ENCODE data around the gene BMP6.
A peak's percentile ranks its signal among the peaks of the same experiment; 100 is the strongest.

Gene BMP6

DNA sequence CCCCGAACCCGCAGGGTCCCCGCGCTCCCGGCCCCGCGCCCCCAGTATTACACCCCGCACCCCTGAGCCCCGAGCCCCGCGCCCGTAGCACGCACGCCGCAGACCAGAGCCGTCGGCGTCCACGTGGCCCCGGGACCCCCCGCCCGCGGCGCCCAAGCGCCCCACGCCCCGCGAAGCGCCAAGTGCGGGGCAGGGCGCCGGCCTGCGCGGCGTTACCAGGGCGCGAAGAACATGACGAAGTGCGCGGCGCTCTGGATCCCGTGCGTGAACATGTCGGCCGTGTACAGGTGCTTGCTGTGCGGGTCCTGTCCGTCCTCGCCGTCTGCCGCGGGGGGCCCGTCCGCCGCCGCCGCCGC is 184.4 kb downstream of the BMP6 start:
- DNase-seq, result no peak

GRCh38 chr6:7910654-7911344 is 184.9 kb downstream of the BMP6 start, which contains the start of gene TXNDC5:
TXNDC5 (minus strand) TSS chr6:7910788; CDS start chr6:7910776, 12 bp downstream.
- DNase-seq, result peak; percentile 69 to 71

DNA sequence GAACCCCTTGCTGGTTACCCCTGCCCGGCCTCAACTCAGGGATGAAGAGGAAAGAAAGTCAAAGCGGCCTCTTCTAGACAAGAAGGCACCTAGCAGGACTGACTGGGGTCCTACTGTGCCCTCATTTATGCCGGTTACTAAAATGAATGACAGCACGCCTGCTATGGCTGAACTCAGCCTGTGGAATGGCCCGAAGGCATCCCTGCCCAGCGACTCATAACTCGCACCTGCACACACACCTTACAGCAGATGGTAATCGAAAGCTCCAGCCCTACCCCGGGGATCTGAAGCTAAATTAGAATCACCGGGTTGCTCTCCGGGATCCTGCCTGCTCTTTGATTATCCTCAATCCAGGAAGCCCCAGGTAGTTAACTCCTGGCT is 185.4 kb downstream of the BMP6 start:
- DNase-seq, result no peak

DNA sequence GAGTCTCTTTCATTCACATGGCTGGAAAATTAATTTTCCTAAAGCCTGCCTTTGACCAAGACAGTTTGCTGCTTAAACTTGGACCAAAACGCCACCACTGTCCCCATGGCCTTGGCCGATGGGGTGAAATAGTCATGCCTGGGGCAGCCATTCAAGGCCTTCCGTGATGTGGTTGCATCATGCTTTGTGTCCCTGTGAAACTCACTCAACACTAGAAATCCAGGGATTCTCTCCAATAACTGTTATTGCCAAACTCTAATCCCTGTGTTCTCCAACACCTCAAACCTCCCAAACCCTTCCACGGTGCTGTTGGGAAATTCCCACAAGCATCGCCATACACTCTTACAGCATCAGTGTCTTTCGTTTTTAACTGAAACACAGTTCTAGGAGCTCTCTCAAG is 186.1 kb downstream of the BMP6 start:
- DNase-seq, result no peak

DNA sequence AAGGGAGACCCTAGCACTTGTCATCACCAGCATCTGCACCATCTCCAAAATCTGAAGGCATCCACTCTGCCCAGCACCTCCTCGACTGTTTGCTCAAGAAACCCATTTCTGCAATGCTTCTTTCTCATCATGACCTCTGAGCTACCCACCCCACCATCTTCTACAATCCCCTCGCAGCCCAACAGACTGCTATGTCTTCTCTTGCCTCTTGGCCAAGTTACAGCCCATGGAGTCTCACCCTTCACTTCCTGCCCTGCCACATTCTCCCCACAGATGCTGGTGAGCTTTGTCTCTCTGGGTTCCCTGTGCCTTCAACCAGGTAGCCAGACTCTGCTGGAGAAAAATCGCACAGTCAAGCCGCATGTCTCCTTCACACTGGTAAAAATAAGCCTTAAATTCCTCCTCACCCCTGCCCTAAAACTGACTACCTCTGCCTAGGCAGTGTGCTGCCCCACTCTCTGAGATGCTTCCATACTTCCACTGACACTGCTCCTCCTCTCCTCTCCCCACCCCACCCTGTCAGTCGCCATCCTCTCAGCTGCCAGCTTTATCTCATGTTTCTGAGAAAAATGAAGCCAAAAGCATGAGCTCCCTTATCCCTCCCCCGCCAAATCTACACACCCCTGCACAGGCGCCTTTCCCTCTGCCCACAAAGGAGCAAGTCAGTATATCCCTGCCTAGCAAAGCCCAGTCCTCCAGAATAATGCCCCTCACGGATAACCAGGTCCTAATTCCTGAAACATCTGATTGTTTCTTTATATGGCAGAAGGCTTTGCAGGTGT is 187.0 kb downstream of the BMP6 start:
- DNase-seq, result no peak

- no peak for DNase-seq
These were observed 188.4 kb downstream of the BMP6 start for GRCh38 chr6:7914311-7914710.

- peak in 1 of 2 donors; percentile 47 for DNase-seq
These were observed 189.3 kb downstream of the BMP6 start for GRCh38 chr6:7914991-7915789.

DNA sequence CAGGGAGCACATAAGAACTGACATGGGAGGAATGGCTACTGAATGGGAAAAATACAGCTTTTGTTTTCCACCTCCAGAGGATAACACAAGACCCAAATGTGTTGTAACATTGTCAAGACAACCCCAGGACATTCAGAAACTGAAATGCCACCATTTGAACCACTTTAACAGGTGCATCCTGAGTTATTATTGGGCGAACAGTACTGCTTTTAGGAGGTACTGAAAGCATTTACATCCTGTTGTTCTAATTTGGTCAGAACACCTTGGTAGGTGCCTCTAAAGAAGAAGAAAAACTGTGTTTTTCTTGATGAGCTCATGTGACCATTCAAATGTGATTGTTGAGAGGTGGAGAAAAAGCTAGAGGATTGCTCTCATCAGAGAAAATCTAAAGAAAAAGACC is 191.1 kb downstream of the BMP6 start:
- DNase-seq, result no peak

DNA sequence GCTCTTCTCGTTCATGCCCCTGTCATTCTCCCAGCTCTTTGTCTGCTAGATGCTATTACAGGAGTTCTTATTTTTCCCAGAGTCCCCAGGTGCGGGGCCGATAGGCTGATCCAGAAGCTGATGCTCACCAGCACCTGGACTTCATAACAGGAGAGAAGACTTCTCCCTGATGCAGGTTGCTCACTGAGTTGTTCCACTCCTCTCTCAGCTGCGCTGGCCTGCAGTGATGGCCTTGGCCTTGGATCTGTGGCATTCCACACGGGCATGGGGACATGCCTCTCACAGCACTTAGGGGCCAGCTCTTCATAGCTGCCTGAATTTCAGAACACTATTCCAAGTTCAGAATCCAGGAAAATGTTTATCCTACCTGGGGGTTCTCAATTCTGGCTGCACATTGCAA is 191.8 kb downstream of the BMP6 start:
- DNase-seq, result no peak

DNA sequence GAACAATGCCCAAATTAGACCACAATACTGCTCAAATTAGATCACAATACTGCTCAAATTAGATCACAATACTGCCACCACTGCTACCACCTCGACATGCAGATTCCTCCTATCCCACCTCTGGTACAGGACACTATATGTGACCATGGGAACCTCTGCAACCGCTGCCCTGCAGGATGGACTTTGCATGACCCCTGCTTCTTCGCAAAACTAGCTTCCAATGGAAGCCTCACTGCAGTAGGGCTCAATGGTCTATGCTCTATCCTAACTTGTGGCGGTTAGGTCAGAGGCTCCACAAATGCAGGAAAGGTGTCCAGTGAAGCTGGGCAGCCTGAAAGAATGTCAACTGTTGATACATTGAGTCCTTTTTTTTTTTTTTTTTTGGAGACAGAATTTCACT is 192.5 kb downstream of the BMP6 start:
- no peak for DNase-seq

DNA sequence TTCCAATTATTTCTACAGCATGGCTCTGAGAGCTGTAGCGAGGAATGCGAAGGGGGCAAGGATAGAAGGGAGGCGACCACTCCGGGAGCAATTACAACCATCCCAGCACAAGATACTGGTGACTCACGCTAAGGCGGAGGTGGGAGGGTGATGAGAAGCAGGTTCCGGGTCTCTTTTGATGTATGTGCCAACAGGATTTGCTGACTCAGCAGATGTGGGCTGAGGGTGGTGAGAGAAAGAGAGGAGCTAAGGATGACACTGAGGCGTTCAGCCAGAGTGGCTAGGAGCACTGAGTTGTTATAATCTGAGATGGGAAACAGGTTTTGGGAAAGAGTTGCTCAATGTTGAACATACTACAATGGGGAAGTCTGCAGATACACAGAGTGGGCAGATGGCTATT is 194.0 kb downstream of the BMP6 start:
- DNase-seq, result no peak

DNA sequence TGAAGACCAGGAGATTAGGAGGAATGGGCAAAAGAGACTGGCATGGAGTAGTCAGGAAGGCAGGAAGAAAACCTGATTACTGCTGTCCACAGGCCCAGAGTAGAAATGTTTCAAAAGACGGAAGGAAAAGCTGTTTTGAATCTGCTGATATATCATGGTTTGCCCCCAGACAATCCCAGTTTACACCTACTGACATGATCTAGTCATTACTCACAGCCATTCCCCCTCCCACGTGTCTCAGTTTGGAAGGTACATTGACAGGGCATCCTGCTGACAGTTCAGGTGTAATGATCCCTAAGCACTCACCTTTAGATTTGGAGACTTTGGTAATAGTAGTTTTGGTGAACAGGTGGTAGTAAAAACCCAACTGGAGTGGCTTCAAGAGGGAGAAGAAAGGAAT is 194.5 kb downstream of the BMP6 start:
- DNase-seq, result no peak

GRCh38 chr6:7921046-7921445 is 195.1 kb downstream of the BMP6 start:
- DNase-seq, result no peak

- DNase-seq, result no peak
These were observed 195.8 kb downstream of the BMP6 start for GRCh38 chr6:7921632-7922092.

DNA sequence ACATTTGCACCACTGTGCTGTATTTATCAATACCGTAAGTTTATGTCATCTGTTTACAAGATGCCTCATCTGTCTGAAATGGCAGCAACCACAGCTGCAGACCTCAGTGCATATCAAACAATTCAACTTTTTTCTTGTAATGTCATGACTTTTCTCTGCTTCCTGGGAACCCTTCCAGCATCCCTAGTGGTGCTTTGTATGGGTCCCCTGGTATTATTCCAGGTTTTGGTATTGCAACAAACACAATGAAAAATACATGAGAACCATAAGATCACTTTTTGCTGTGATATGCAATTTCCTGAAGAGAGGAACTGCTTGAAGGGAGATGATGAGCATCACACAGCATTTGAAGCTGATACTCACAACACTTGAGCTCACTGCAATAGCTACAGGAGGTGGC is 196.7 kb downstream of the BMP6 start:
- no peak for DNase-seq

DNA sequence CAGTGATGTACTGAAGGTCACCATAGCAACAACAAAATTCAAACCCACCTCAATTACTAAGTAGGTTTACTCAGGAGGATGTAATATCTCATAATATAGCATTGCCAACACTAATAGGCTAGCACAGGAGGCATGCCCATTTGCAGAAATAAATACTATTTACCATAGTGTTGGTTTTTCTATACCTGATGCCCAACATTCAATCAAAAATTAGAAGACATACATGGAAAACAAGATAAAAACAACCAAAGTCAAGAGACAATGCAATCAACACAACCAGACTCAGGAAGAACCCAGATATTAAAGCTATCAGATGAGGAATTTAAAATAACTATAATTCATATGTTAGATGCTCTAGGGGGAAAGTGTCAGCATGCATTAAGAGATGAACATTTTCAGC is 199.0 kb downstream of the BMP6 start:
- DNase-seq, result no peak
